SK-N-MC (cell line): Measurements from ENCODE around the gene OTUB1.

ENCODE experiments used
- DNase-seq: peaks from one replicate; pipeline ENCODE4 v3.0.0-alpha.2; 2011; ENCODE audit warnings: low read depth, low spot score
- H3K27ac ChIP-seq: fragments of 200-600 bp; sonication (generic); 2 replicates; pipeline ENCODE4 v1.5.1; 2016; ENCODE audit warnings: mixed run types
- H3K36me3 ChIP-seq: fragments of 200-600 bp; sonication (generic); 2 replicates; pipeline ENCODE4 v1.6.1; 2017; ENCODE audit warnings: antibody characterized with exemption, low read length, mixed read lengths; ENCODE audit not compliant: insufficient read depth
- H3K4me3 ChIP-seq: fragments of 200-600 bp; sonication (generic); 2 replicates; pipeline ENCODE4 v1.5.1; 2016
- H3K9ac ChIP-seq: fragments of 200-600 bp; sonication (generic); 2 replicates; pipeline ENCODE4 v1.8.0; 2017; ENCODE audit warnings: mixed run types, mixed read lengths; ENCODE audit not compliant: insufficient read length
- H3K9me3 ChIP-seq: fragments of 200-600 bp; sonication (generic); 2 replicates; pipeline ENCODE4 v1.6.1; 2017; ENCODE audit warnings: low read depth, mild to moderate bottlenecking, antibody characterized with exemption, low read length, moderate library complexity, mixed read lengths
- EZH2 ChIP-seq: fragments of 200-600 bp; sonication (generic); IDR thresholded peaks from one replicate; pipeline ENCODE4 v1.6.1; 2017; ENCODE audit warnings: antibody characterized with exemption
- FOXP2 ChIP-seq: optimal IDR thresholded peaks from 2 replicates; pipeline ENCODE3; 2011; ENCODE audit warnings: mild to moderate bottlenecking, moderate library complexity; ENCODE audit not compliant: insufficient read depth; ENCODE audit errors: extremely low read length, control extremely low read depth
- POLR2AphosphoS5 ChIP-seq: IDR thresholded peaks from 2 replicates; pipeline ENCODE4 v1.6.1; 2012; ENCODE audit warnings: mild to moderate bottlenecking, low read depth, low read length, borderline replicate concordance

Gene OTUB1

GRCh38 chr11:63993100-63993499 is 6.9 kb downstream of the OTUB1 start:
- no peak overlapping the region for H3K4me3 ChIP-seq
- no peak overlapping the region for H3K27ac ChIP-seq
- peaks cover 53% of the 10 kb centered on the region for H3K36me3 ChIP-seq
- no peak for TF ChIP-seq FOXP2
- TF ChIP-seq POLR2AphosphoS5: no peak
- TF ChIP-seq EZH2: no peak
- no peaks in the 10 kb centered on the region for H3K9me3 ChIP-seq
- H3K9ac ChIP-seq: no peak overlapping the region
- DNase-seq: no peak

- TF ChIP-seq POLR2AphosphoS5 (no peak), EZH2 (no peak), FOXP2 (no peak)
- Histone ChIP-seq H3K9me3 (no peaks in the 10 kb centered on the region), H3K9ac (no peak overlapping the region), H3K4me3 (no peak overlapping the region), H3K27ac (no peak overlapping the region), H3K36me3 (peaks cover 44% of the 10 kb centered on the region)
- DNase-seq: no peak
Measured at GRCh38 chr11:63993993-63994392, 7.8 kb downstream of the OTUB1 start.

GRCh38 chr11:63996512-63996911 is 10.3 kb downstream of the OTUB1 start:
- no peak overlapping the region for H3K4me3 ChIP-seq
- no peak for TF ChIP-seq EZH2
- no peak overlapping the region for H3K27ac ChIP-seq
- peaks cover 29% of the 10 kb centered on the region for H3K36me3 ChIP-seq
- no peak for DNase-seq
- no peaks in the 10 kb centered on the region for H3K9me3 ChIP-seq
- H3K9ac ChIP-seq: no peak overlapping the region

GRCh38 chr11:63997104-63997700 is 11.0 kb downstream of the OTUB1 start:
- Histone ChIP-seq H3K27ac (no peak overlapping the region), H3K36me3 (peaks cover 27% of the 10 kb centered on the region; the same call in 1 of the 2 replicates)

GRCh38 chr11:63997801-63998337 is 11.6 kb downstream of the OTUB1 start:
- no peaks in the 10 kb centered on the region for H3K9me3 ChIP-seq
- no peak overlapping the region for H3K27ac ChIP-seq
- H3K36me3 ChIP-seq: peaks cover 27% of the 10 kb centered on the region; the same call in 1 of the 2 replicates
- H3K9ac ChIP-seq: no peak overlapping the region
- no peak overlapping the region for H3K4me3 ChIP-seq
- TF ChIP-seq FOXP2 (no peak), POLR2AphosphoS5 (no peak), EZH2 (no peak)
- no peak for DNase-seq

More at GRCh38 chr11:63997104-63997700, 11.0 kb downstream of the OTUB1 start:
- Histone ChIP-seq H3K9ac (no peak overlapping the region), H3K9me3 (no peaks in the 10 kb centered on the region), H3K4me3 (no peak overlapping the region)
- TF ChIP-seq POLR2AphosphoS5: no peak
- no peak for TF ChIP-seq FOXP2
- no peak for TF ChIP-seq EZH2
- no peak for DNase-seq

GRCh38 chr11:63998558-63999348 is 12.5 kb downstream of the OTUB1 start:
- DNase-seq: no peak
- no peak overlapping the region for H3K9ac ChIP-seq
- no peak overlapping the region for H3K27ac ChIP-seq
- H3K4me3 ChIP-seq: no peak overlapping the region
- no peak for TF ChIP-seq EZH2
- TF ChIP-seq POLR2AphosphoS5: no peak
- TF ChIP-seq FOXP2: no peak
- H3K36me3 ChIP-seq: peaks cover 26% of the 10 kb centered on the region; the same call in 1 of the 2 replicates
- no peaks in the 10 kb centered on the region for H3K9me3 ChIP-seq

- H3K4me3 ChIP-seq: peak overlapping the region; percentile 49
- DNase-seq: no peak
- no peak overlapping the region for H3K9ac ChIP-seq
- no peak for TF ChIP-seq EZH2
- peak; percentile 55; the same call in 1 of the 2 replicates for TF ChIP-seq POLR2AphosphoS5
- no peaks in the 10 kb centered on the region for H3K9me3 ChIP-seq
- H3K36me3 ChIP-seq: peaks cover 24% of the 10 kb centered on the region; the same call in 1 of the 2 replicates
- no peak overlapping the region for H3K27ac ChIP-seq
Measured at GRCh38 chr11:63999349-64000025, 13.2 kb downstream of the OTUB1 start.

- H3K9me3 ChIP-seq: no peaks in the 10 kb centered on the region
- peaks cover 19% of the 10 kb centered on the region; the same call in 1 of the 2 replicates for H3K36me3 ChIP-seq
- H3K27ac ChIP-seq: no peak overlapping the region
- H3K4me3 ChIP-seq: peak overlapping the region; percentile 49
- TF ChIP-seq EZH2 (no peak), FOXP2 (peak; percentile 21)
- no peak for DNase-seq
- H3K9ac ChIP-seq: no peak overlapping the region
Measured at GRCh38 chr11:64000026-64000739, 13.9 kb downstream of the OTUB1 start.
